HepG2 (cell line): Measurements from ENCODE around the gene RMDN2. TPM values are rescaled to one million over a fixed set of nuclear protein-coding genes. Genes with fewer than 3 reads are reported as not detected.

ENCODE experiments used
- ARID5B ChIP-seq: IDR thresholded peaks from 2 replicates; pipeline ENCODE4 v1.4.0; 2020; ENCODE audit warnings: mild to moderate bottlenecking, missing genetic modification reagents
- ATF4 ChIP-seq, 2 experiments: fragments of 450-650 bp in 1 of 2; sonication (generic) in 1 of 2; formaldehyde crosslinking; IDR thresholded peaks; 2 replicates each; pipeline versions ENCODE4 v1.5.0 to v1.8.0; 2020 to 2022; ENCODE audit warnings: mild to moderate bottlenecking in 1 of 2, missing genetic modification reagents in 1 of 2
- BORCS8-MEF2B ChIP-seq: sonication (generic); formaldehyde crosslinking; IDR thresholded peaks from 2 replicates; pipeline ENCODE4 v1.8.0; 2022; ENCODE audit warnings: mild to moderate bottlenecking, missing genetic modification reagents
- CBFB ChIP-seq: sonication (generic); formaldehyde crosslinking; IDR thresholded peaks from 2 replicates; pipeline ENCODE4 v1.4.0; 2020; ENCODE audit warnings: missing genetic modification reagents
- CSRNP2 ChIP-seq: sonication (generic); formaldehyde crosslinking; conservative IDR thresholded peaks from 2 replicates; pipeline ENCODE4 v1.8.0; 2022; ENCODE audit warnings: low read depth, missing genetic modification reagents
- ETV6 ChIP-seq: sonication (generic); formaldehyde crosslinking; conservative IDR thresholded peaks from 2 replicates; pipeline ENCODE4 v1.4.0; 2020; ENCODE audit warnings: missing genetic modification reagents
- GATA4 ChIP-seq: sonication (generic); IDR thresholded peaks from 2 replicates; pipeline ENCODE4 v1.6.1; 2016; ENCODE audit warnings: antibody characterized with exemption, low read depth, borderline replicate concordance
- IRF2 ChIP-seq: IDR thresholded peaks from 2 replicates; pipeline ENCODE4 v1.6.1; 2018; ENCODE audit warnings: missing genetic modification reagents, missing compliant biosample characterization
- MAFK ChIP-seq, 2 experiments: IDR thresholded peaks in 1 of 2; conservative IDR thresholded peaks in 1 of 2; 2 replicates each; pipeline ENCODE4 v1.6.1; 2011; ENCODE audit warnings: improper control_type of control experiment in 2 of 2, low read length in 2 of 2
- MTA3 ChIP-seq: sonication (generic); formaldehyde crosslinking; IDR thresholded peaks from 2 replicates; pipeline ENCODE4 v1.4.0; 2020; ENCODE audit warnings: missing genetic modification reagents
- NR2F1 ChIP-seq, 2 experiments: fragments of 450-650 bp in 1 of 2; formaldehyde crosslinking in 1 of 2; IDR thresholded peaks; 2 replicates each; pipeline versions ENCODE4 v1.5.0 to v1.6.1; 2016 to 2020; ENCODE audit warnings: mild to moderate bottlenecking in 1 of 2, missing compliant biosample characterization in 1 of 2, missing genetic modification reagents in 1 of 2, moderate library complexity in 1 of 2
- SNAPC2 ChIP-seq: sonication (generic); formaldehyde crosslinking; IDR thresholded peaks from 2 replicates; pipeline ENCODE4 v1.8.1; 2022; ENCODE audit warnings: mild to moderate bottlenecking, missing genetic modification reagents
- TCF12 ChIP-seq, 2 experiments: fragments of 450-650 bp in 1 of 2; sonication (generic) in 1 of 2; formaldehyde crosslinking in 1 of 2; IDR thresholded peaks; 2 replicates each; pipeline versions ENCODE4 v1.6.1 to v1.8.0; 2017 to 2022; ENCODE audit warnings: antibody characterized with exemption in 1 of 2, mild to moderate bottlenecking in 1 of 2, missing genetic modification reagents in 1 of 2, moderate library complexity in 1 of 2
- ZNF207 ChIP-seq: fragments of 450-650 bp; IDR thresholded peaks from 2 replicates; pipeline ENCODE4 v1.6.1; 2016; ENCODE audit warnings: antibody characterized with exemption, borderline replicate concordance
- ZNF253 ChIP-seq: sonication (generic); formaldehyde crosslinking; IDR thresholded peaks from 2 replicates; pipeline ENCODE4 v1.8.0; 2022; ENCODE audit warnings: mild to moderate bottlenecking, missing genetic modification reagents, borderline replicate concordance
- ZNF773 ChIP-seq: sonication (generic); formaldehyde crosslinking; IDR thresholded peaks from 2 replicates; pipeline ENCODE4 v1.4.0; 2020; ENCODE audit warnings: missing genetic modification reagents, borderline replicate concordance
- ZSCAN29 ChIP-seq: sonication (generic); formaldehyde crosslinking; conservative IDR thresholded peaks from 2 replicates; pipeline ENCODE4 v1.4.0; 2020; ENCODE audit warnings: mild to moderate bottlenecking, missing genetic modification reagents
- polyA plus RNA-seq, 8 experiments: library from polyadenylated mRNA; depleted of rRNA in 3 of 8; stranded (reverse) in 7 of 8; unstranded in 1 of 8; fragments of >200 nt; fragmentation: Illumina TruSeq in 4 of 8; extraction: Trizol in 4 of 8; gene quantifications; 2 replicates each; pipeline versions ENCODE4 v1.2.1 to v1.2.3, GENCODE V29; 2011 to 2016; ENCODE audit warnings: low read depth in 4 of 8, missing spikeins in 1 of 8, mixed read lengths in 1 of 8; ENCODE audit not compliant: insufficient read depth in 1 of 8
- total RNA-seq, 5 experiments: library from RNA; depleted of rRNA; stranded (reverse); fragments of >200 nt; fragmentation: Illumina TruSeq; extraction: Trizol; gene quantifications; 2 replicates each; pipeline ENCODE4 v1.2.3, GENCODE V29; 2016; ENCODE audit warnings: low read depth in 1 of 5
- TF ChIP-seq, protein P1 (sequence below): sonication (generic); formaldehyde crosslinking; IDR thresholded peaks from 2 replicates; pipeline ENCODE4 v1.4.0; 2020; ENCODE audit warnings: missing genetic modification reagents
- TF ChIP-seq, protein P2 (sequence below): sonication (generic); formaldehyde crosslinking; IDR thresholded peaks from 2 replicates; pipeline ENCODE4 v1.8.1; 2022; ENCODE audit warnings: mild to moderate bottlenecking, missing genetic modification reagents
- TF ChIP-seq, protein P3 (sequence below): IDR thresholded peaks from 2 replicates; pipeline ENCODE4 v1.6.1; 2016; ENCODE audit warnings: mild to moderate bottlenecking, missing biosample characterization, missing genetic modification reagents

The RMDN2 gene
- total and polyA plus RNA-seq, 2 of the 13 experiments (the other 11 are each of a cell fraction or from before 2014, with no cell fraction given) = 2.3 to 8.9 TPM

DNA sequence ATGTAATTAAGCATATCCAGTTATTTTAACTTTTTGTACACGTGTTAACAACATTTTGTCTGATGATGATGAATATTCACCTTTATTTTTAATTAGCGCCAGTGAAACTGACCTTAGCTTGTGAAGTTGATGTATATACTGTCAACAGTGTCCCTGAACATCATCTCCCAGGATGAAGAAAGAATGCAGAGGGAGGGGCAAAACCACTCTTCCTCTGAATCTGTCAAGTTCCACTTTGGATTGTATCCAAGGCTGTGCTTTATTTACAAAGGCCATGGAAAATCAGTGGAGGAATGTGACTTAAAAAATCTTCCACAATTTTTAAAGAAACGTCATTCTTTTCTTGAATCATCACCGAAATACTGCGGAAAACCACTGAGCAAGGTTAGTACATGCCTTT, 4.5 kb upstream of the RMDN2 start (continued):
- TF ChIP-seq ARID5B (peak; percentile 93), TCF12 (IDR thresholded peaks at IDR 0.05) (no peak), TCF12 (CRISPR knock-in tag; IDR thresholded peaks at IDR 0.05) (no peak), ZNF253 (CRISPR knock-in tag) (no peak), NR2F1 (CRISPR knock-in tag; IDR thresholded peaks at IDR 0.05) (no peak), ATF4 (CRISPR knock-in tag; IDR thresholded peaks at IDR 0.05) (no peak), MAFK (conservative IDR thresholded peaks at IDR 0.05 in 1 of 2, IDR thresholded peaks at IDR 0.05 in 1 of 2; ENCODE audit: low read length in 2 of 2) (no peak), GATA4 (no peak), CSRNP2 (CRISPR knock-in tag) (no peak), CBFB (CRISPR knock-in tag) (0 out of 2 replicates have a peak, but pooled peaks have one; percentile 35), ZNF773 (CRISPR knock-in tag) (no peak), BORCS8-MEF2B (CRISPR knock-in tag) (no peak), ZSCAN29 (no peak), ZNF207 (no peak), ETV6 (CRISPR knock-in tag) (no peak), SNAPC2 (CRISPR knock-in tag) (0 out of 2 replicates have a peak, but pooled peaks have one; percentile 34), IRF2 (peak; percentile 84; the same call in 1 of the 2 replicates), MTA3 (CRISPR knock-in tag) (no peak)
- TF ChIP-seq, protein P1, sequence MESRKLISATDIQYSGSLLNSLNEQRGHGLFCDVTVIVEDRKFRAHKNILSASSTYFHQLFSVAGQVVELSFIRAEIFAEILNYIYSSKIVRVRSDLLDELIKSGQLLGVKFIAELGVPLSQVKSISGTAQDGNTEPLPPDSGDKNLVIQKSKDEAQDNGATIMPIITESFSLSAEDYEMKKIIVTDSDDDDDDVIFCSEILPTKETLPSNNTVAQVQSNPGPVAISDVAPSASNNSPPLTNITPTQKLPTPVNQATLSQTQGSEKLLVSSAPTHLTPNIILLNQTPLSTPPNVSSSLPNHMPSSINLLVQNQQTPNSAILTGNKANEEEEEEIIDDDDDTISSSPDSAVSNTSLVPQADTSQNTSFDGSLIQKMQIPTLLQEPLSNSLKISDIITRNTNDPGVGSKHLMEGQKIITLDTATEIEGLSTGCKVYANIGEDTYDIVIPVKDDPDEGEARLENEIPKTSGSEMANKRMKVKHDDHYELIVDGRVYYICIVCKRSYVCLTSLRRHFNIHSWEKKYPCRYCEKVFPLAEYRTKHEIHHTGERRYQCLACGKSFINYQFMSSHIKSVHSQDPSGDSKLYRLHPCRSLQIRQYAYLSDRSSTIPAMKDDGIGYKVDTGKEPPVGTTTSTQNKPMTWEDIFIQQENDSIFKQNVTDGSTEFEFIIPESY (CRISPR knock-in tag) = no peak
- TF ChIP-seq, protein P2, sequence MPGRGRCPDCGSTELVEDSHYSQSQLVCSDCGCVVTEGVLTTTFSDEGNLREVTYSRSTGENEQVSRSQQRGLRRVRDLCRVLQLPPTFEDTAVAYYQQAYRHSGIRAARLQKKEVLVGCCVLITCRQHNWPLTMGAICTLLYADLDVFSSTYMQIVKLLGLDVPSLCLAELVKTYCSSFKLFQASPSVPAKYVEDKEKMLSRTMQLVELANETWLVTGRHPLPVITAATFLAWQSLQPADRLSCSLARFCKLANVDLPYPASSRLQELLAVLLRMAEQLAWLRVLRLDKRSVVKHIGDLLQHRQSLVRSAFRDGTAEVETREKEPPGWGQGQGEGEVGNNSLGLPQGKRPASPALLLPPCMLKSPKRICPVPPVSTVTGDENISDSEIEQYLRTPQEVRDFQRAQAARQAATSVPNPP (CRISPR knock-in tag) = no peak
- TF ChIP-seq, protein P3, sequence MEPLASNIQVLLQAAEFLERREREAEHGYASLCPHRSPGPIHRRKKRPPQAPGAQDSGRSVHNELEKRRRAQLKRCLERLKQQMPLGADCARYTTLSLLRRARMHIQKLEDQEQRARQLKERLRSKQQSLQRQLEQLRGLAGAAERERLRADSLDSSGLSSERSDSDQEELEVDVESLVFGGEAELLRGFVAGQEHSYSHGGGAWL (CRISPR knock-in tag) = no peak
